ENCODE results near the gene TEX101. TPM values are rescaled to one million over a fixed set of nuclear protein-coding genes. Genes with fewer than 3 reads are reported as not detected.
"Not testable (repeated sequence)": the region's sequence is repeated elsewhere in the genome, so short reads cannot be mapped to it uniquely, and the experiment has no call there.

The TEX101 gene, protein sequence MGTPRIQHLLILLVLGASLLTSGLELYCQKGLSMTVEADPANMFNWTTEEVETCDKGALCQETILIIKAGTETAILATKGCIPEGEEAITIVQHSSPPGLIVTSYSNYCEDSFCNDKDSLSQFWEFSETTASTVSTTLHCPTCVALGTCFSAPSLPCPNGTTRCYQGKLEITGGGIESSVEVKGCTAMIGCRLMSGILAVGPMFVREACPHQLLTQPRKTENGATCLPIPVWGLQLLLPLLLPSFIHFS
- not detected in 2 replicates for total RNA-seq
- not detected for polyA plus RNA-seq (2012)

DNA sequence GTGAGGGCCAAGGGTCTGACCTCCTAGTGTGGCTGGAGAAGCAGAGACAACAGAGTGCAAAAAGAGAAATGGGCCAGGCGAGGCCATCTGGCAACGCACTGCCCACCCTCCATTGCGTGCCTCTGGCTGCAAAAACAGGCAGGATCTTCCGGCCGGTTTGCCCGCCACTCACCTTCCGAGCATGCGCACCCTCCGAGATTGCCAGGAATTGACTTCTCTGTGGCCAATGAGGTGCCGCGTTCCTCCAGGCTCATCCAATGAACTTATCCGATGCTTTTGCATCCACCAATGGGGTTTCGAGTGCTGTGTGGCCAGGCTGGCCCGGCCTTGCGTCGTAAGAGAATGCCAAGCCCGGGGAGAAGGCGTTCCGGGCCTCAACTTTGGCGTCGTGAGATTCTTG is at the start of gene TEX101:
Gene TEX101, plus strand, starts transcription at position 337 of the 400 bp plus-strand sequence. CDS start 1,030 bp downstream, outside the sequence.
- no peak for DNase-seq (ENCODE audit: low read depth)

DNA sequence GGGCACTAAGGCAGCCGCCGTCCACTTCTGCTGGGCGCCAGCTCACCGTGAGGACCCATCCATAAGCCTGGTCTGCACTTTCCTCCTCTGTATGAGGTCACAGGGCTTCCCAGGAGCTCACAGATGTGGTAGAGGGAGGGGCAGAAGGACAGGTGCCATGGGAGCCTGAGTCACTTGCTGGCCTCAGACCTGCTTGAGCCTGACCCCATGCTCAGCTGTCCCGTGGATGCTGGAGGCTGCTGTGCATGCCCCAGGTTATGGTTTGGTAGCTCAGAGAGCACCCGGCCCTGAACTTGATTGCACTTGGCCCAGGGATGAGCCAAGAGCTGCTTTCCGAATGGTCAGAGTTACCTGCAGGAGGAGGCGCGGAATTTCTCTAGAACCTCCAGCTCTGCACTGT is 49.0 kb upstream of the TEX101 start:
- not testable (repeated sequence) for DNase-seq (ENCODE audit: low read depth)

DNA sequence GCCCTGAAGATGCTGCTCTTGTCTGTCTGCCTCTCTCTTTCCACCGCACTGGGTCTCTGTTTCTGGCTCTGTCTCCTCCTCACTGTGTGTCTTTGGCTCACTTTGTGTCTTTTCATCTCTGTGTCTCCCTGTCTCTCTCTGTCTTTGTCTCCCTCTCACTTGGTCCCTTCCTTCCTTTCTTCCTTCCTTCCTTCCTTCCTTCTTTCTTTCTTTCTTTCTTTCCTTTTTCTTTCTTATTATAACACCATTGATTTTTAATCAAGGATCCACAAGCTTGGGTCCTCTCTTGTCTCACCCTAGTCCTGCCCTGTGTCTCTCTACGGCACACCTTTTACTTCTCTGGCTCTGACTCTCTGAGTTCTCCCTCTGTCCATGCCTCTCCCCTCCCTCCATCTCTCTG is 46.9 kb upstream of the TEX101 start:
- no peak for DNase-seq (ENCODE audit: low read depth)

DNA sequence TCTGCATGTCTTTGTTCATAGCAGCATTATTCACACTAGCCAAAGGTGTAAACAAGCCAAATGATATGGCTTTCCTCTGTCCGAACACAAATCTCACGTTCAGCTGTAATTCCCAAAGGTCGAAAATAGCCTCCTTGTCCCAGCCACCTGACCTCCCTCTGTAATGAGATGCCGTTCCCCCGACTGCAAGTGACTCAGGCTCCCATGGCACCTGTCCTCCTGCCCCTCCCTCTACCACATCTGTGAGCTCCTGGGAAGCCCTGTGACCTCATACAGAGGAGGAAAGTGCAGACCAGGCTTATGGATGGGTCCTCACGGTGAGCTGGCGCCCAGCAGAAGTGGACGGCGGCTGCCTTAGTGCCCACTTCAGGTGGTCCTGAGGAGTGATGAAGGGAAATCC is 45.8 kb upstream of the TEX101 start:
- peak; percentile 41 for DNase-seq (ENCODE audit: low read depth)

DNA sequence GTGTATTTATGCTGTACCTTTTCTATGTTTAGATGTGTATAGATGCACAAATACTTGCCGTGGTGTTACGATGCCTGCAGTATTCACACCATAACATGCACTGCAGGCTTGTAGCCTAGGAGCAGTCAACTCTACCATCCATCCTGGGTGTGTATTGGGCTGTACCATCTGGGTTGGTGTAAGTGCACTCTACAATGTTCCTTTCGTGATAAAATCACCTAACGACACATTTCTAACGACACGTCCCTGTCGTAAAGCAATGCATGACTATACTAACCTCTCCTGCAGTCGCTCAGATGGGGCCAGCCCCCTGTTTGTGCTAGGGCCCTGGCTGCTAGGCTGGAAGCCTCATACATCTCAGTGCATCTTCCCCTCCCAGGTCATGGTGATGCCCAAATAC is 42.8 kb upstream of the TEX101 start:
- DNase-seq (ENCODE audit: low read depth) = no peak

DNA sequence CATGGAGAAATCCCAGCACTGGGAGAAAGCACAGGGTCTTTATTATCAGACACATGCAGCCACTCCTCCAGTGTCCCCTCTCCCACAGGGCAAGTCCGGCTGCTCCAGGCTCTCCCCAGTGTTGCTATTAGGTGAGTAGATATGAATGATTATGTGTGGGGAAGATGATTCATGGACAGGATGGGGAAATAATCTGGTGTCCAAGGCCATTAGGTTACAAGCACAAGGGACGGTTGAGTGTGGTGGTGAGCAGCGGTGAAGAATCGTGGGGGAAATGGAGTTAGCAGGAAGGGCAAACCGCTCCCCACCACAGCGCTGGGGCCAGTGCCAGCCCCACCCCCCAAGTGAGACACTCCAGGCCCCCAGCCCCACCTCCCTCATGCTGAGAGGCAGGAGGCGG is 42.2 kb upstream of the TEX101 start:
- no peak for DNase-seq (ENCODE audit: low read depth)

DNA sequence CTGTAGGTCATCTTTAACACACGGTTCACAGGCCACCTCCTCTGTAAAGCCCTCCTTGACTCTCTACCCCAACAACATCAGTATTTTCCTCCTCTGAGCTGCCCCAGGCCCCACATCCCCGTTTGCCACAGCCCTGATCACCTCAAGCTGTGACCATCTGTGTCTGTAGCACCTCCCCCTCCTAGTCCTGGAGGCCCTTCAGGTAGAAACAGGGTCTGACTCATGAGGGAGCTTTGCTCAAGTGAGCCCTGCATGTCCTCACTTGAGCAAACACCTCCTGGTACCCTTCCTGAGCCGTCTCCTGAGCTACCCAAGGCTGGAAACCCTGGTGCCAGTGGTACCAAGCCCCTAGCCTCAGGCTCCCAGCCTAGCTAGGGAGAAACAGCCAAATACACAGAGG is 37.1 kb upstream of the TEX101 start:
- not testable (repeated sequence) for DNase-seq (ENCODE audit: low read depth)

DNA sequence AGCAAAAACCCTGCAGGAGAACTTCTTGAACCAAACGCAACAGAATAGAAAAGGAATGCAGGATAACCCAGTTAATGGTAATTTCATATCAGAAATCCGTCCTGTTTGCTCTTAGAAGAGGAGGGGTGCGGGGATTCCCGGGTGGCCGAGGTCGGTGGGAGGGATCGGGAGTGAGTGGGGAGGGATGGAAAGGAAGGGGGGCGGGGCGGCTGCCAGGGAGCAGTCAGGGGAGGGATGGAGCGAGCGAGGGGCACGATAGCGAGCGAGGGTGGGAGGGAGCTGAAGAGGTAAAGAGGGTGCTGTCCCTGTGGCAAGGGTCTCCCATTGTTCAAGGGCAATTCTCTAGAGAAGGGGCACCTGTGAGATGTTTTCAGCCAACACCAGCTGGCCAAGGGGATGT is 34.7 kb upstream of the TEX101 start:
- no peak for DNase-seq (ENCODE audit: low read depth)

DNA sequence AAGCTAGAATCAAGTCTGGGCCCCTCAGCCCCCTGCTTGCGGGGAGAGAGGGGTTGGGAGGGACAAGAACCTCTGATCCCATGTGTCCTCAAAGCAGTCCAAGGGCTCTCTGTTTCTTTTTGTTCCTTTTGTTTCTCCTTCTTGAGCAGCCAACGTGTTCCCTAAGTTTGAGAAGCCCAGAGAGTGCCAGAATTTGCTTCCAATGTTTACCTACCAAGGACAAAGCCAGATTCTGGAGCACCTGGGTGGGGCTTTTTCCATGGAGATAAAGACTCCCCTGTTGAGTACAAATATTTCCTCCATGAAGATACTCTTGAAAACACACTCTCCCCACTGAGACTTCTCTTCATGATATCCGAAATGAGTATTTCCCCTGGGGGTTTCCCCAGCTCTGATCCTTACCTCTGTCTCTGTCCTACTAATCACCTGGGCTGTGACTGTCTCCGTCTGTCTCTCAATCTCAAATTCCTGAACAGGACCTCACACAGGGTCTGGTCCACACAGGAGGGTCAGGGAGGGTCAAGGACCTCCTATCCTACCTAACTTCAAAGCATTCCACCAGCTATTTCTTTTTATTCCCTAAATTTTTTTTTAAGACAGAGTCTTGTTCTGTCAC is 33.8 kb upstream of the TEX101 start:
- no peak for DNase-seq (ENCODE audit: low read depth)

DNA sequence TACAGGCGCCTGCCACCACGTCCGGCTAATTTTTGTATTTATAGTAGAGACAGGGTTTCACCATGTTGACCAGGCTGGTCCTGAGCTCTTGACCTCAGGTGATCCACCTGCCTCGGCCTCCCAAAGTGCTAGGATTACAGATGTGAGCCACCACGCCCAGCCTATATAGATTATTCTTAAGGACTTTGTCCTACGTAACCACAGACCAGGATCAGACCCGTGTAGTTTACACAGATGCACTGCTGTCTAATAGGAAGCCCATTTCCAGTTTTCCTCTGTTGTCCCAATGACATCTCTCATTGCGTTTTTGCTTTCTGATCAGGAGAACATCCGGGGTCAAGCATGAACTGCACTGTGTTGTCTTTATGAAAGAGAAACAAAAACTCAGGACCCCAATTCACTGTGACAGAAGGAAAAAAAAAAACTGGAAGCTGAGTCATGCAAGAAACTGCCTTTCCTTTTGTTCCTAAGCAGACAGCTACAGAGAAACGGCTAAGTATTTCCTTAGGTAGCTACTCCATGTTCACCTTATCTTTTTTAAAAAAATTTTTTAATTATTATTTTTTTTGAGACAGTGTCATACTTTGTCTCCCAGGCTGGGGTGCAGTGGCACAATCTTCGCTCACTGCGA is 32.0 kb upstream of the TEX101 start:
- DNase-seq (ENCODE audit: low read depth) = not testable (repeated sequence)

DNA sequence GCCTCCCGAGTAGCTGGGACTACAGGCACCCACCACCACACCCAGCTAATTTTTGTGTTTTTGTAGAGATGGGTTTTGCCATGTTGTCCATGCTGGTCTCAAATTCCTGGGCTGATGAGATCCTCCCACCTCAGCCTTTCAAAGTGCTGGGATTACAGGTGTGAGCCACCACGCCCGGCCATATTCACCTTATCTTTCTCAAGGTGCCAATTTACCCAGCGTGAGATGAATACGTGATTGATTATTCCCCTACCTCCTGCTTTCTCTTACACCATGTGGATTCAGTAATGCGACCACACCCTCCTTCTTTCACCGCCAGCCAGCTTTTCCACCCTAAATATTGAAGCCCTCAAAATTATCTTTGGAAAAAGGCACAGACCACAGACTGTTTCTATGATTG is 31.4 kb upstream of the TEX101 start:
- not testable (repeated sequence) for DNase-seq (ENCODE audit: low read depth)

DNA sequence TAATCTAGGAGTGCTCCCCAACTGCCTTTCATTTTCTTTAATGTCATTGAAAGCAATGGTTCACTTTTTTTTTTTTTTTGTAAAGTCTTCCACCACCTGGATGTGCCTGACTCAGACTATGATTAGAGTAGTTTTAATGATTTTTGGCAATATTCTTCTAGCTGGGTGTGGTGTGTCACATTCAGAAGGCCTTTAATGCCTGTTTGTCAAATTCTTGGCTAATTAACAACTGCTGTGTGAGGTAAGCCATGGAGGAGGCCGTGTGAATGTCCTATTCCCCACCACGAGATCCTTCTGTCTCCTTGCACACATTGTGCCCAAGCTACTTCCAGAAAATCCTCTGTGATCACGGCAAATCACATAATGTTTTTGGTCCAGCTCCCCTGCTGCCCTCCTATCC is 30.9 kb upstream of the TEX101 start:
- DNase-seq (ENCODE audit: low read depth) = not testable (repeated sequence)

DNA sequence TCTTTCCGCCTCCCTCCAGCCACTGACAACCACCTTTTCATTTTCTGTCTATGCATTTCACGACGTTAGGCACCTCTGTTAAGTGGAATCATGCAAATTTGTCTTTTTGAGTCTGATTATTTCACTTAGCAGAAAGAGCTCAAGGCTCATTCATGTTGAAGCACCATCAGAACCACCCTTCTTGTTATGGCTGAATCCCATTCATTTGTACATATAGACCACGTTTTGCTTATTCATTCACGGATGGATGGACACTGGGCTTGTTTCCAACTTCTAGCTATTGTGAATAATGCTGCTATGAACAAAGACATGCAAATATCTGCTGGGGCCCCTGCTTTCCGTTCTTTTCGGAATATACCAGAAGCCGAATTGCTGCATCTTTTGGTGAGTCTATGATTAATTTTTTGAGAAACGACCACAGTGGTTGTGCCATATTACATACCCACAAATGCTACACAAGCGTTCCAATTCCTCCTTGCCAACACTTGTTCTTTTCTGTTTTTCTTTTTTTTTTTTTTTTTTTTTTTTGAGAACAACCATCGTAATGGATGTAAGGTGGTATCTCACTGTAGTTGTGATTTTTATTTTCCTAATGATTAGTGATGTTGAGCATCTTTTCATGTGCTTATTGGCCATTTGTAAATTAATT is 23.7 kb upstream of the TEX101 start:
- DNase-seq (ENCODE audit: low read depth) = not testable (repeated sequence)

DNA sequence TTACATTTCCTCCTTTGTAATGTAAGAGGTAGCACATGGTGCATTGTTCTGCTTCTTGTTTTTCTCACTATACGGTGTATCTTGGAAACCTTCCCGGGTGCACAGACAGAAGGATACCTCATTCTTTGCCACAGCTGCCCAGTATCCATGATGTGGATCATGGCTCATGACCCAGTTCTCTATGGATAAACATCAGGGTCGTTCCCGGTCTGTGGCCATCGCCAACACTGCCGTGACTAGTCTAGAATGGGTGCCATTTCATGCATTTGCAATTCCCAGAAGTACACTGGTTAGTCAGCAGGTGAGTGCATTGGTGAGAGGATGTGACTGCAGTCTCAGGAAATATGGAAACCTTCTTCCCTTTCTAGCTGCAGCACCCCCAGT is 23.1 kb upstream of the TEX101 start:
- DNase-seq (ENCODE audit: low read depth) = not testable (repeated sequence)

DNA sequence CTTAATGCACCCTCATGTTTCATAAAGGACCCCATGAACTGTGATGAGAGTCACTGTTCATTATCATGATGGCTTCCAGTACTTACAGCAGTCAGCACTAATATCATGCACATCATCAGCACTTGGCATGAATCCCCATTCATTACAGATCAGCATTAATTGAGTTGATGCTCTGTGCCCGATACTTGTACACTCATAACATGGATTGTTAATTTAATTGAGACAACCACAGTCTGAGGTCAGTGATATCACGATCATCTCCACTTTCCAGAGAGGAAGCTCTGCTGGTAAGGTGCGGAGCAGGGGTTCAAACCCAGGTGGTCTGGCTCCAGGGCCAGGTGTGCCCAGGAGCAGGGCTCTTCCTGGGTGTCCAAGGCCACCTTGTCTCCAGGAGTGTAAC is 21.2 kb upstream of the TEX101 start:
- not testable (repeated sequence) for DNase-seq (ENCODE audit: low read depth)

DNA sequence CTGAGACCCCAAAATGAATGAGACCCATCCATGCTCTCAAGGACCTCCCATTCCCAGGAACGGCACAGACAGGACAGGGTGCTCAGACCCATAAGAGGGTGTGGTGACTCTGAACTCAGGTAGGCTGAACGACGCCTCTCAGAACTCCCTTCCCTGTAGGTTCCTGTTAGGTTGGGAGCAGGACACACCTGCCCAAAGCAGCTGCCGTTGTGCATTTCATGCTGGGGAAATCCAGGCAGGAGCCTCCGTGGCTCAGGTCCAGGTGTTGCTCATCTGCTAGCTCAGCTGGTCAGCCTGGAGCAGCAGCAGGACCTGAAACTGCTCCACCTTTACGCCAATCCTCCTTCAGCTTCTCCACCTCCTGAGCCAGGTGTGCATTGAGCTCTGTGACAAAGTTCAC is 19.1 kb upstream of the TEX101 start:
- DNase-seq (ENCODE audit: low read depth) = no peak

DNA sequence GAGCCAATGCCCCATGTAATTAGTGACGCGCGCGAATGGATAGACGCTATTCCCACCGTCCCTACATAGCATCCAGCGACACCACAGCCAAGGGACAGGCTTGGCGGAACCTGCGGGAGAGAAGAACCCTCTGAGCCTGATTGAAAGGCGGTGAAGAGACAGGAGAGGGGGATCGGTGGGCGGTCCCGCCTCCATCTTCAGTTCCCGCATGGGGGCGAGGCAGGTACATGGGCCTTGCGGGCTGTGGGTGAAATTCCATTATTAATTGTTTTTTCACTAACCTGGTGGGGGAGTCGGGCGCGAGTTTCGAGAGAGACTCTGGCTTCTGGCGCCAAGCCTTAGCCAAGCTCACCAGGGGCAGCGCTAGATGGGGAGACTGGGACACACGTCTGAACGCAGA is 8.4 kb upstream of the TEX101 start:
- no peak for DNase-seq (ENCODE audit: low read depth)

DNA sequence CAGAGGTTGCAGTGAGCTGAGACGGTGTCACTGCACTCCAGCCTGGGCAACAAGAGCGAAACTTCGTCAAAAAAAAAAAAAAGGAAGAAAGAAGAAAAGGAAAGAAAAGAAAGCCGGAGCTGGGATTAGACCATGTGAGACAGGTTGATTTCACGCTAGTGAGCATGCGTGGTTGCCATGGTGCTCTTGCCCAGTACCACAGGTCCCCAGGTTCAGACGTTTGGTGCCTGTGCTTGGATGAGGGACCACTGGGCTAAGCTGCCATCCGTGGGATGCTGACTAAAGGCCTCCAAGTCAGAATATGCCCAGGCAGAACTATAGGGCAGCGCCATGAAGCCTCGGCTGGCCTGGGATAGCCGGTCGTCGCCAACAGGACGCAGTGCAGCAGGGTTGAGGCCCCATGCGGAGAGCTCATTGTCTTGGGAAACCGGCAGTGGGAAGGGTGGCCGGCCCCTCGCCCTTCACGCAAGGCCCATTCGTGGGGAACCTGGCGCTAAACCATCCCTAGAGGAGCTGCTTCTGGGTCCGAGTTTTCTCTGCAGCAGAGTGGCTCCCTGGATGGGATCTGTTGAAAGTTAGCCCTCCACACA is 7.2 kb upstream of the TEX101 start:
- DNase-seq (ENCODE audit: low read depth) = no peak

DNA sequence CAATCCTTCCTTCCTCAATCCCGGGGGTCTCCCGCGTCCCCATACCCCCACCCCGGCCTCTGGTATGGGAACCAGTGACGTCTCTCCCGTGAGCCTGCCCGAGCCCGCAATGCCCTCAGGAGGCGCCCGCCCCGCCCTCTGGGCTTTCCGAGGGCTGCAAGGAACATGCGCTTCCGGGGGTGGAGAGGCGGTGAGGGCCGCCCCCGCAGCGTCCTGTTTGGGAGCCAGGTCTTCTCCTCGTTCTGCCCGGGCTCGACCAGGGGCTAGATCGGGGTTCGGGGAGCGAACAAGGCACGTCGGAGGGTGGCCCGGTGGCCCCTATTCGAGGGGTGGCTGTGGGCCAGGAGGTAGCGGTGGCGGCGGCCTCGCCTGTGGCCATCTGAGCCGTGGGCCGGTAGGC is 6.6 kb upstream of the TEX101 start:
- DNase-seq (ENCODE audit: low read depth) = no peak

DNA sequence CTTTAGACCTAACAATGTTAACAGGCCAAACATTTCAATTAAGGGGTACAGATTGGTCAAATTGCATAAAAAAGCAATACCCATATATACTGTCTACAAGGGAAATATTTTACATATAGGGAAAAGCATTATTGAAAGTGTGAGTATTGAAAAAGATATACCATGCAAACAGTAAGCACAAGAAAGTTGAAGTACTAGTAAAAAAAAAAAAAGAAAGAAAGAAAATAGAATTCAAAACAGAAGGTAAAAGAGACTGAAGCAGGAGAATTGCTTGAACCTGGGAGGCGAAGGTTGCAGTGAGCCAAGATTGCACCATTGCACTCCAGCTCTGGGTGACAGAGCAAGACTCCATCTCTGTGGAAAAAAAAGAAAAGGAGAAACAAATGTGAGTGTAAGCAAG is 5.3 kb upstream of the TEX101 start:
- no peak for DNase-seq (ENCODE audit: low read depth)

DNA sequence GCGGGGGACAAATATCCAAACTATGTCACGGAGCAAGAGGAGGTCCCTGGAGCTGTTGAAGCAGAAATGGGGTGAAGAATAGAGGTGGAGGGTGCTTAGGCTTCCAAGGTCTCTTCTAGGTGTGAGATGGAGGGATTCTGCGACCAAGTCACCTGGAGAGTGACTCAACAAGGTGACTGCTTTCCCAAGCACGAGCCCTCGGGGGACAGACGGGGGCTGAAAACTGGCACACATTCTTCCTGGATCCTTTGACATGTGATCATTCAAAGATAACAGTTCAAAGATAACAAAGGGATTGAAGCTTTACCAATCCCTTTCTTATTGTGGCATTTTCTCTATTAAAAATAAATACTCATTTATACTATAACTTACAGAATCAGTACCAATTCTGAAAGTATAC is 2.2 kb upstream of the TEX101 start:
- no peak for DNase-seq (ENCODE audit: low read depth)
